GM18868 (cell line): Measurements from ENCODE around the gene PRCP.

ENCODE experiments used
- ATAC-seq: cut with Tn5 transposase; IDR thresholded peaks from one replicate; pipeline ENCODE4 v1.9.1; 2021; ENCODE audit warnings: mild to moderate bottlenecking, moderate library complexity; ENCODE audit not compliant: unreplicated experiment

The PRCP gene

DNA sequence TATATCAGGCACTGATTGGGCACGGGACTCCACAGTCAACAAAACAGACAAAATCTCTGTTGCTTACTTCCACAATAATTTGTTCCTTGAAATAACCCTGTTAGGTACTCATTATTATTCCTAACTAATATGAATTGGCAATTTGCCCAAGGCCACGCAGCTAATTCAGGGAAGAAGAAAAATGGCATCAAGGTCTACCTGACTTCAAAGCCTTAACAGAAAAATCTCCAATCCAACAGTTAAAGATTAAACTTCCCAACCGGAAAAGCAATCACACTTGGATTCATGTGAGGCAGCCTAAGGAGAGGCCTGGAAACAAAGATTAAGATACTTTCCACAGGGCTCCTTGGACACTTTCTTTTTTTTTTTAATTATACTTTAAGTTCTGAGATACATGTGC lies 68.9 kb downstream of the PRCP start:
- ATAC-seq = no peak

DNA sequence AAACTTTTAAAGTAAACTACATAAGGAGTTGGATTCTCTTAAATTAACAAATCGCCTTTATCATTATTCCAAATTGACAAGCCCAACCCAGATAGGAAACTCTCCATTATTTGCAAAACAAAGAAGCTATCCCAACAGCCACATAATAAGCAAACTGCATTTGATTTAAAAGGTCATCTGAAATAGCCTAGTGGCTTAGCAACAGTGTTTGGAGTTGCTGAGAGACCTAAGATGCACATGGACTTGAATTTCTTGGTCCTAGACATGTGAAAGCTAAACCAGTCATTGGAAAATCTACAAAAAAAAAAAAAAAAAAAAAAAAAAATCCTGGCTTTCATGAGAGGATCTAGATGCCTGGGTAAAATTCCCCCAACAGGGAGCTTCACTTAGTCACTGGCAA lies 69.5 kb downstream of the PRCP start:
- ATAC-seq = no peak

DNA sequence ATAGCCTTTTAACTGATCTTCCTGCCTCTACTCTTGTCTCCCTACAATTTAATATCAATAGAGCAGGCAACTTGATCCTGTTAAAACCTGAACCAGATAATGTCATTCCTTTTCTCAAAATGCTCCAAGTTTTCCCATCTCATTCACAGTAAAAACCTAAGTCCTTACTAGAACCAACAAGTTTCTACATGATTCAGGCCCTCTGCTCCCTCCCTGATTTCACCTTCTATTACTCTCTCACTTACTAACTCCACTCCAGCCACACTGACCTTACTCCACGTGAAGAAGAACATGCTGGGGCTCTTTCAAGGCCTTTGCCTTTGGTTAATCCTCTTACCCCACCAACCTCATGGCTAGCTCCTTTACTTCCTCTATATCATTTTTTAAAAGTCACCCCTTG lies 71.1 kb downstream of the PRCP start:
- ATAC-seq = no peak

DNA sequence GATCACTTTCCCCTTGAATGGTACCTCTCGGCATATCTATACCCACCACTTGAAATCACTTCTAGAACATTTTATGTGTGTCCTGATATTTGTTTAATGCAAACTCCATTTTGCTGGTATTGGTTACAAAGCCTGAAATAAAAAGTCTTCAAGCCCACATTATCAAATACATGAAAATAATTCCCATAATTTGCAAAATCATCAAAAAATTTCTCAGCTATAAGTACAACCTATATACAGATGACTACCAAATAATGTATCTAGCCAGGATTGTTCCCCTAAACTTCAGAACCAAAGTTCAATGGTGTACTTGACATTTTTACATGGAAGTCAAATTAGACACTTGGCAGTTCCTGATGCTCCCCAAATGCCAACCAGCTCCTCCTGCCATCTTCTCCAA lies 71.8 kb downstream of the PRCP start:
- ATAC-seq = no peak

- no peak for ATAC-seq
These were observed 73.7 kb downstream of the PRCP start for GRCh38 chr11:82826526-82826925.

- no peak for ATAC-seq
These were observed 76.3 kb downstream of the PRCP start for GRCh38 chr11:82823647-82824619.

DNA sequence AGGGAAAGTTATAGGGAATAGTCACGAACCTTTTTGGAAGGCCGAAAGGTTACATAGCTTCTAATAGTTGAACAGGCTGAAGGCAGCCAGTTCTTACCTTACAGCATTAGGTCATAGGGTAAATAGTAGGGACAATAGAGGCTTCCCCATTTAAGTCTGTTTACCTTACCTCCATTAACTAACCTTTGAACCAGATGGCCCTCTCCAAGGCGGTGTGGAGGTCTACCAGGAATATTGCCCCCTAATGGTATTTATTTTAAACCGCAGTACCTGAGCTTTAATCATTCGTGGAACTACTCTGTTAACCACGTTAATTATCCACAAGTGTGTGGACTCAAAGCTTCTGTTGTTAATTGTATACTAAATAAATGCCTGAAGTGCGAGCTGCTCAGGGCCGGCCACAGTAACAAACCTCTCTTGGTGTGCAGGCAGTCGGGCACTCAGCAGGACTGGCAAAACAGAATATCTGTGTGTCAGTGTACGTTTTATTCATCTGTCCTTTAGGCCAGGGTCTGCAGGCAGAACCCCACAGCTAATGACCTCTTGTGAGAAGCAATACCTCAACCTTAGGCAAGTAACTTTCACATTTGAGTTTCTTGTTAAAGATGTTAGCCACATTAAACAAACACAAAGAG lies 81.7 kb downstream of the PRCP start:
- no peak for ATAC-seq

DNA sequence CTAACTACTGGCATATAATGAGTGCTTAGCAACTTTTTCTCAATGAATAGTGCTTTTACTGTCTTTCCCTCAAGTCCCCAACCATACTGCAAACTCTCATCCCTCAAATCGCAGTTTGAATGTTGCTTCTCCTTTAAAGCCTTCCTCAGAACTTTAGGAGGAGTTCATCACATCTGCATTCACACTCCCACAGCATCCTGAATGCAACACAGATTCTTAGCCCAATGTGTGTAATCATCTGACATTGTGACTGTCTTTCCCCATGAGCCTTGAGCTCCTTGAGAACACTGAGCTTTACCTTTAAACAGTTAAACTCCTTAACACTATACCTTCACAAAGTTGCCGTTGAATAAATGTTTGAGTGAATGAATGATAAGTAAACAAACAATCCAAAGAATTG lies 84.8 kb downstream of the PRCP start:
- ATAC-seq = no peak

DNA sequence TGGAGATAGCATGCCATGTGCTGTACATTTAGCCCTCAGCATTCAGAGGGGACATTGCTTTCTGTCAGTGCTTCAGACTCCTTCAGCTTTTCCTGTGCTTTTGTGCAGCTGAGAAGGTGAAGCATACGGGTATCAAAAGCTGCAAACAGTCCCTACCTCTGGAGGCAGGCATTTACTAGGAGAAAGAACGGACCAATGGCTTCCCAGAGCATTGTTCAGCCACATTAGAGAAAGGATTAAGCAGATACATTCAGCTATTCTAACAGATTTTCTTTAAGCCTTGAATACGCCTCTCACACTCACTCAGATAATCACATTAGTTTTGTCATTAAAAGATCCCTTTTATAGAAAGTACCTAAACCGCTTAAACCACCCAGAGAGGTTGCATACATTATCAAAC lies 85.9 kb downstream of the PRCP start:
- no peak for ATAC-seq

DNA sequence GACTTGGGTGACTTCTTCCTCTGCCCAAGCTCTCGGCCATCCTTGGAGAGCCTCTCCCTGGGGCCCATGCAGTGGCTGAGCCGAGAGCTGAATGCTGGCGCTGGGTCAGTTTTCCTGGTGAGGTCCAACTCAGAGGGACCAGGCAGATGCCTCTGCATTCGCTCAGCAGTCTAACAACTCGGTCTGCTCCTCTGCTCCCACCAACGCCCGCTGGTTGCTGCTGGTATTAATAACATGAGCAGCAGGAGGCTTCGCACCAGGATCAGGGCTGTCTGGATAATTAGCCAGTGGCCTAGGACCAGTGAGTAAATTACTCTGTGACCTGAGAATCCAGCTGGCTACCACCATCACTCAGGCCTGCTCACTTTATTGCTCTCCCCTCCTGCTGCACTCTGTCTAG lies 88.9 kb downstream of the PRCP start:
- ATAC-seq = no peak

- ATAC-seq = no peak
These were observed 89.5 kb downstream of the PRCP start for GRCh38 chr11:82810738-82811137.

DNA sequence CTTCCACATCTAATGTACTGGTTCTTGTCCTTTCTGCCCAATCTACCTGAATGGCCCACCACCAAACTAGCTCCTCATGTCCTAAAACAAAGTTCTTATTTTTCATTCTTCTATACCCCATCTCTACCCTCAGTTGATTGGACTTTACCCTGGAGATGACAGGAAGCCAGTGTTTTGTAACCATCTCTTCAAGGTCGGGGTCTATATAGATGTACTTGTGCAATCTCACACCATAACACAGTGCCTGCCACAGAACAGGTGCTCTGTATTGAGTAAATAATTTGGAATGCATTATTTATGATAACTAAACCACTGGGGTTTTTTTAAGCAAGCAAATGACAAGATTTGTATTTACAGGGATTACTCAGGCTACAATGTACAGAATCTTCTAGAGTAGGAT lies 89.9 kb downstream of the PRCP start:
- ATAC-seq = no peak

- ATAC-seq = no peak
These were observed 92.6 kb downstream of the PRCP start for GRCh38 chr11:82807646-82808045.

- ATAC-seq = no peak
These were observed 97.5 kb downstream of the PRCP start for GRCh38 chr11:82802710-82803109.

DNA sequence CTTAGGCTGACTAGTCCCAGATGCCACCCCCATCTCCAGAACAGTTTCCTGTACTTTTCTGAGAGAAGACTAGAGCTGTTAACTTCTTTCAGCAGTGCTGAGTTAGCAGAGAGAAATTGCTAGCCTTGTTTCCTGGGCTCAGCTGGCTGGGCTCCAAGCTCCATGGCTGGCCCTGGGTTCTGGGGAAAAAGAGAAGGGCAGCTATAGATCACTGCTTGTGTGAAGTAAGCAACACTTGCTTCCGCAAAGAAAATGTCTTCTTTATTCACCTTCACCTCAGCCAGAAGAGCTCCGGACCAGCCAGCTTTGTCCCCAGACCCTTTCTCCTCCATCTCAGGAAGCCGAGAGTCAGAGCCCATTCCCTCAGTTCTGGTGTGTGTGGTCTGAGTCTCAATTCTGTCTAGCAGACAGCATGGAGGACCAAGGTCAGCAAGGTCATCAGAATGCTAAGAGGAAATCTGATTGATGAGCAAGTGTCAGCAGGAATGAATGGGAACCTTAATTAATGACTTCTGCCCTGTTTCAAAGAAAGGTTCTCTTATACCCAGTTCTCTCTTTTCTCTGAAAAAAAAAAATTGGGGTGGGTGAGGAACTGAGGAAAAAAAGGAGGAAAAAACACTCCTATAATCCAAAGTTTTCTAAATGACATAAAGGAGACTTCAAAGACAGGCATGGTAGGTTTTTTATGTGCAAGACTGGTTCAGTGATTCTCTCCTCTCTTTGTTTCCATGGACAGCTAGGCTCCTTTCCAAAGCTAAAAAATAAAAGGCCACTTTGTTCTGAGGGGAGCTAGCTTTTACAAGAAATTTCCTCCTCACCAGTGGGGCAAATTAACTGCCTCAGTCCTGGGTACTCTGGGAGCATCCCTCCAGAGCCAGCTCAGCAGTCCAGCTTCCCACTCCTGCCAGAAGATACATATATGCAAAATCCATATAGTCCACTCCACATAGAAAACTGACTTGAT lies 103.0 kb downstream of the PRCP start:
- no peak for ATAC-seq

GRCh38 chr11:82794490-82794889 lies 105.7 kb downstream of the PRCP start:
- ATAC-seq = no peak

DNA sequence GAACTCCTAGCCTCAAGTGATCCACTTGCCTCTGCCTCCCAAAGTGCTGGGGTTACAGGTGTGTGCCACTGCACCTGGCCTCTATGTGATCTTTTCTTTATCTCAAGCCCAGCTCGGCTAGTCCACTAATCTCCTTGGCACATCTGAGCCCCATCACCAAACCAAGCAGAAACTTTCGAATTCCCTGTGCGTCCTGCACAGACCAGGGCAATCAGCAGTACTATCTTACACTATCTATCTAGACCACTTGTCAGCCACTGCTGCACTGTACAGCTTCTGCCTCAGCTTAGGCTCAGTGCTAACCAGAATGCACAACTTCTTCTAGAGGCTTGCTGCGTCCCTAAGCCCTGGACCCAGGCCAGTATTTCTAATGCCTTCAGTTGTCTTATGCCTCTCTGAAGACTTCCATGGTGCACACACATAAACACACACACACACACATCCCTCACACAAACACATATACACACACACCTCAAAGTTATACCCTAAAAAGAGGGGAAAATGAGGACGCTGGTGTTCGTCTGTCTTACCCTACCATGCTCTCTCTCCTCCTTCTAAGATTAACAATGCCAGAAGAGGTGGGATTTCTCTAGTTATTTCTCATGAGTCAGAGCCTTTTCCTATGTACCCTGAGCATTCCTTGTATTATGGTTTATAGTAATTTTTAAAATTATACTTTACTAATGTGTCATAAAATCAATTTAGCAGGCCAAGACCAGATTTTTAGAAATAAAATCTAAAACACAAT lies 107.2 kb downstream of the PRCP start:
- no peak for ATAC-seq

- ATAC-seq = no peak
These were observed 107.9 kb downstream of the PRCP start for GRCh38 chr11:82792319-82792718.

DNA sequence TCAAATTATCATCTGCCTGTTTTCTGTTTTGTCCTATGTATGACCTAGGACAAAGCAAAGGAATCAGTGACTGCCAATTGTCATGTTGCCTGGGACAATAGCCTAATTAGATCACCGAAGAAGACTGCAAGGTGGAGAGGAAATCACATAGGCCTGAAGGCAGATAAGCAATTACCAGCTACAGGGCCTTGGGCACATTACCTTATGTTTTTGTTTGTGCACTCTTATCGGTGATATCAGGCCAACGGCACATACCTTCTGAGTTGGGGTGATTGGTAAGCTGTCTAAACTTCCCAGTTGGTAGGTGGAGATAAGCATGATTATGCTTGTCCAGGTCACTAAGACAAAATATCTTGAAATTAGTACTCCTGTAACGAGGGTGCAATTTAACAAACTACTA lies 108.5 kb downstream of the PRCP start:
- no peak for ATAC-seq

GRCh38 chr11:82790723-82791484 lies 109.3 kb downstream of the PRCP start:
- ATAC-seq = no peak
